HG03439 (cell line): Measurements from ENCODE around the gene FCN1.
"Not testable (repeated sequence)": the region's sequence is repeated elsewhere in the genome, so short reads cannot be mapped to it uniquely, and the experiment has no call there.

Source experiments
- ATAC-seq: cut with Tn5 transposase; IDR thresholded peaks from one replicate; pipeline ENCODE4 v1.9.1; 2021; ENCODE audit warnings: mild to moderate bottlenecking, moderate library complexity; ENCODE audit not compliant: unreplicated experiment

The FCN1 gene

GRCh38 chr9:134860510-134860909, 57.2 kb downstream of the FCN1 start:
- no peak for ATAC-seq

GRCh38 chr9:134858051-134858841, 59.5 kb downstream of the FCN1 start:
- peak; percentile 82 for ATAC-seq

GRCh38 chr9:134857451-134857850, 60.3 kb downstream of the FCN1 start:
- ATAC-seq = not testable (repeated sequence)

- ATAC-seq = no peak
Observed at GRCh38 chr9:134855900-134856377, 61.8 kb downstream of the FCN1 start.
